GM21381 (cell line): ENCODE results near the gene KDM6A.
"Not testable (repeated sequence)": the region's sequence is repeated elsewhere in the genome, so short reads cannot be mapped to it uniquely, and the experiment has no call there.

Experiments used
- ATAC-seq: cut with Tn5 transposase; IDR thresholded peaks from one replicate; pipeline ENCODE4 v1.9.1; 2021; ENCODE audit warnings: mild to moderate bottlenecking, moderate library complexity; ENCODE audit not compliant: unreplicated experiment

KDM6A gene

DNA sequence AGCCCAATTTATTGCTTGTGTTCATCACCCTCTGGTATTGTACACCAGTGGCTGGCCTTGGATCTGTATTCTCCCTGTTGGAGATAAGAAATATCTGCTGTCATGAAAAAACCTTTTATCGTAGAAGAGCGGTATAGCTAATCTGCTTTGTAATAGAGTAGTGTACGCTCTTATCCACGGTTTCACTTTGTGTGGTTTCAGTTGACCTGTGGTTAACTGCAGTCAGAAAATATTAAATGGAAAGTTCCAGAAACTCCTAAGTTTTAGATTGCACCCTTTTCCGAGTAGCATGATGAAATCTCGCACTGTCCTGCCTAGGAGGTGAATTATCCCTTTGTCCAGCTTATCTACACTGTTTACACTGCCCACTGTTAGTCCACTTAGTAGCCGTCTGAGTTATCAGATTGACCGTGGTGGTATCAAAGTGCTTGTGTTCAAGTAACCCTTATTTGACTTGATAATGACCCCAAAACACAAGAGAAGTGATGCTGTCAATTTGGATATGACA lies 42.4 kb downstream of the KDM6A start:
- no peak for ATAC-seq

DNA sequence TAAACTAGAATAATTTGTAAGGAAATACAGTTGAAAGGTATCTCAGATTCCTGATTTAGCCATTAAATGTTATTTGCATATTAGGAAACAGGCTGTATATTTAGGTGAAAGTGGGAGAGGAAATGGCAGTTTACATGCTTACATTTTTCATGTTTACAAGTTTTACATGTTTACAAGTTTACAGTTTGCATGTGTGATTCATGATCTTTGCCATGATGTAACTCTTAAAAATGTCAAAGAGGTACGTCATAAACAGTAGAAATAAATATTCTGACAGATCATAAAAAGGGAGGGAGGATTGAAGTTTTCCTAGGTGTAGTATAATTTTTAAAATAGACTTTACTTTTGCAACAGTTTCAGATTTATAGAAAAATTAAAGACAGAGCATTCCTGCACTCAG lies 45.7 kb downstream of the KDM6A start:
- ATAC-seq = no peak

DNA sequence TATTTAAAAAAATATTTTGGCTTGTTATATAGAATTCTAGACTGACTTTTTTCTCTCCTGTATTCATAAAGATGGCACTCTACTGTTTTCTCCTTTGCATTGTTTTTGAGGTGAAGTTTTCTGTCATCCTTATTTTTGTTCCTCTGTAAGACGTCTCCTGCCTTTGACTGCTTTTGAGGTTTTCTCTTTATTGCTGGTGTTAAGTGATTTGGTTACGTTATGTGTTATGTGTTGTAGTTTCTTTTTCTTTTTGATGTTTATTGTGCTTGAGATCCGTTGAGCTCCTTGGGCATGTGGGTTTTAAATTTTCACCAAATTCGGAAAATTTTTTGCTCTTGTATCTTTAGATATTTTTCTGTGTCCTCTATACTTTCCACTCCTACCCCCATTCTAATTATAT lies 50.0 kb downstream of the KDM6A start:
- ATAC-seq = no peak

DNA sequence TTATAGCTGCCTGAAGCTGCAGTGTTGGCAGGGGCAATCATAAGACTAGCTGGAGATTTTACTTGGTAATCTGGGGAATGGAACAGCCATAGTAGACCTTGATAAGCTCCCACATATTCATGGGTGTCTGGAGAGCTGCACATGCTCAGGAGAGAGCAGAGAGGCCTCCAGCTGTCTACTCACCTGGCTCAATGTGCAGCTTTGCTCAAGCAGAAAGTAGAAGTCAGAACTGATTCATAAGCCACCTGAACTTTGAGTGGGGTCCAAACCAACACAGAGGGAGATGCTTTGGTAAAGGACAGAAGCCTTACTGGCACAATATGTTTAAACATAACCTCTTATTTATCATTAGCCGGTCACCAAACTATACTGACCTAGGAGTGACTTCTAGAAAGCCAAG lies 54.4 kb downstream of the KDM6A start:
- no peak for ATAC-seq

DNA sequence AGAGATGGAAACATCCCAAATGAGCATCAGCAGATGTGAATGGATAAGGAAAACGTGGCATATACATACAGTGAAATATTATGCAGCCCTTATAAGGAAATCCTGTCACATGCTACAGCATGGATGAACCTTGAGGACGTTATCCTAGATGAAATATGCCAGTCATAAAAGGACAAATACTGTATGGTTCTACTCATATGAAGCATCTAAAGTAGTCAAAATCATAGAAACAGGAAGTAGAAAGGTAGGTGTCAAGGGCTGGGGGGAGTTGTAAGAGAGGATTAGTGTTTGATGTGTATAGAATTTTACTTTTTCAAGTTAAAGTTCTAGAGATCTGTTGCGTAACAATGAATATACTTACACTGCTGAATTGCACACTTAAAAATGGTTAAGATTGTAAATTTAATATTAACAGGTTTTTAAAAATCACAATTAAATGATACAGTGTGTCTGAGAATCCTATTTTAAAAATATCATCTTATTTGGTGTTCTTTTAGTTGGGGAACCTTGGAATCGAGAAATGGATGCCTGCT lies 58.5 kb downstream of the KDM6A start:
- ATAC-seq = no peak

DNA sequence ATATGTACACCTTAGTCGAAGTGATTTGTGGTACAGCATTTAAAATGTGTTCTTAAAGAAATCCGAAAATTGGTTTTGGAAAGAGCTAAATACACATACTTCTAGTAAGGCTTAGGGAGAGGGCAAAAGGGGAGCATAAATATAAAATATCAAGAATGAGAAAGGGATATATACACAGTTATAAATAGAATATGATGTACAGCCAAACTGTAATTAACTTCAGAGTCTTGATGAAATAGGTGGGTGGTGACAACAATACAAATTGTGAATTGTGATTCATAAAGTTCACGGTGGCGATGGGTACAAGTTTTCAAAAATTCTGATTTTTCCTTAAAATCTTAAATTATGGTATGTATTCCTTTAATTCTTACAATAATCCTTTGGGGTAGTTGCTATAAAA lies 62.2 kb downstream of the KDM6A start:
- ATAC-seq = no peak

DNA sequence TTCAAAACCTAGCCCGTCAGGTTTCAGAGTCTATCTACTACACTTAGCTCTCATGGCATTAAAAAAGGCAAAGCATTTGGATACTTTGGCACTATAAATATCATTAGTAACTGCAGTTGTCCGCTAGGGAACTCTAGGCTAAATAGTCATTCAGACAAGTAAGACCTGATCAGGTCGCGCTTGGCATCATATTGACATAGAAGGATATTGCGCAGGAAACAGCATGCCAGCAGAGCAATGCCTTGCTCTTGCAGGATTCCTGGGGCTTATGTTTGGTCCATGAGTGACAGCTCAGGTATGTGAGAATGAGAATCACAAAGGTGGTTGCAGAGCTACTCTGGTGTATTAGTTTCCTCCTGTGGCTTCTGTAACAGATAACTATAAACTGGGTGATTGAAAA lies 62.7 kb downstream of the KDM6A start:
- no peak for ATAC-seq

DNA sequence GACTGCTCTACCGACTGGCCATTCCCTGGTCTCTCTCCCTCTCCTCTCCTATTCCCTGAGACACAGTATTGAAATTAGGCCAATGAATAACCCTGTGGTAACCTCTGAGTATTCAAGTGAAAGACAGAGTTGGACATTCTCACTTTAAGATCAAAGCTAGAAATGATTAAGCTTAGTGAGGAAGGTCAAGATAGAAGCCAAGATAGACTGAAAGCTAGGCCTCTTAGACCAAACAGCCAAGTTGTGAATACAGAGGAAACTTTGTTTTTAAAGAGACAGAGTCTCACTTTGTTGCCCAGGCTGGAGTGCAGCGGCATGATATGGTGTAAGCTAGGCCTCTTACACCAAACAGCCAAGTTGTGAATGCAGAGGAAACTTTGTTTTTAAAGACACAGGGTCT lies 64.6 kb downstream of the KDM6A start:
- peak; percentile 58 for ATAC-seq

DNA sequence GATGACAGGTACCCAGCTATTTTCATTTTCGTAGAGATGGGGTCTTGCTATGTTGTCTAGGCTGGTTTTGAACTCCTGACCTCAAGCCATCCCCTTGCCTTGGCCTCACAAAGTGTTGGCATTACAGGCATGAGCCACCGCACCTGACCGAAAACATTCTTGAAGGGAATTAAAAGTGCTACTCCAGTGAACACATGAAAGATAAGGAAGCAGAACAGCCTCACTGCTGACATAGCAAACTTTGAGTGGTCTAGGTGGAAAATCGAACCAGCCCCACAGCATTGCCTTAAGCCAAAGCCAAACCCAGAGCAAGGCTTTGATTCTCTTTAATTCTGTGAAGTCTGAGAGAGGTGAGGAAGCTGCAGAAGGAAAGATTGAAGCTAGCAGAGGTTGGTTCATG lies 65.1 kb downstream of the KDM6A start:
- ATAC-seq = no peak

DNA sequence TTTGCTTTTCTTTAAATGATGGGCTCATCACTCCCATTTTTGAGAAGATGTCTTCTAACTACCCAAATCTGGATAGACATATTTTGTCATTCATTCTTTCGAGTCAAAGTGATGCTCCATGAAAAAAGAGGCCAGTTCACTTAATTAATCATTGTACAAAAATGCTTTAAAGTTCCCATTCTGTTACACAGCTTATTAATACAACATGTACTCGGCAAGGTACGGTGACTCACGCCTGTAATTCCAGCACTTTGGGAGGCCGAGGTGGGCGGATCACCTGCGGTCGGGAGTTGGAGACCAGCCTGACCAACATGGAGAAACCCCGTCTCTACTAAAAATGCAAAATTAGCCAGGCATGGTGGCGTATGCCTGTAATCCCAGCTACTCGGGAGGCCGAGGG lies 67.6 kb downstream of the KDM6A start:
- not testable (repeated sequence) for ATAC-seq

DNA sequence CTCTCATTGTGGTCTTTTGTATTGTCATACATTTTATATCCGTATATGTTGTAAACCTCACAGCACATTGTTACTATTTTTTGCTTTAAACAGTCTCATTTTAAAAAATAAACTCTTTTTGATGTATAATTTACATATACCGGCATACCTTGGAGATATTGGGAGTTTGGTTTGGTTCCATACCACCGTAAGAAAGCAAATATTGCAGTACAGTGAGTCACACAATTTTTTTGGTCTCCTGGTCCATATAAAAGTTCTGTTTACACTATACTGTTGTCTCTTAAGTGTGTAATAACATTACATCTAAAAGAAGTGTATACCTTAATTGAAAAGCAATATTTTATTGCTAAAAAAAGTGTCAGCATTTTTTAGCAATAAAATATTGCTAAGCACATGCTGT lies 70.0 kb downstream of the KDM6A start:
- ATAC-seq = no peak

DNA sequence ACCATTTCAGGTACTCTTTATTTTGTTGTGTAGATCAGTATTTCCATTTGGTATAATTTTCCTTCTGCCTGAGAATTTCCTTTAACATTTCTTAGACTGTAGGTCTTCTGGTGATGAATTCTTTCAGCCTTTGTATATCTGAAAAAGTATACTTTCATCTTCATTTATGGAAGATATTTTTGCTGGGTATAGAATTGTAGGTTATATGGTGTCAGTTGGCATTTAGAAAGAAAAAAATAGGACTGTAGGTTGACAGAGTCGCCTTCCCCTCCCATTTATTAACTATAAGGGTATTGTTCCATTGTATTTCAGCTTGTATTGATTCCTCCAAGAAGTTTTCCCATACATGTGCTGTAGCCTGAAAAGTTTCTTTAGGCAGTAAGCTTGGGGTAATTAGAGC lies 71.9 kb downstream of the KDM6A start:
- no peak for ATAC-seq

DNA sequence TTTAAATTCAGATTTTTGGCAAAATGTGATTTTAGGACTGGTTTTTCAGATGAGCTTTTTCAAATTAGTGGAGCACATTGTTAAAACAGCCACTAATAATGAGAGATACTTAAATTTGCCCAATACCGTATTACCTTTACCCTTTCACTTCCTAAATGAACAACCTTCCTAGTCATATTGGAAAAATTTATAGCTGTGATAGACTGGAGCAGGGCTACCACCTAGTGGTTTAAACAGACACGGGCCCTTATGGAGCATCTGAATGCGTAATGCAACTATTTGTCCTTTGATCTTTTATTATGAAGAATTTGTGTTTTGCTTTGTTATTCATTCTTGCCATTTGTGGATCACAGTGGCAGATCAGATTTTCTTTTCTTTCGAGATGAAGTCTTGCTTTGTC lies 72.7 kb downstream of the KDM6A start:
- no peak for ATAC-seq

DNA sequence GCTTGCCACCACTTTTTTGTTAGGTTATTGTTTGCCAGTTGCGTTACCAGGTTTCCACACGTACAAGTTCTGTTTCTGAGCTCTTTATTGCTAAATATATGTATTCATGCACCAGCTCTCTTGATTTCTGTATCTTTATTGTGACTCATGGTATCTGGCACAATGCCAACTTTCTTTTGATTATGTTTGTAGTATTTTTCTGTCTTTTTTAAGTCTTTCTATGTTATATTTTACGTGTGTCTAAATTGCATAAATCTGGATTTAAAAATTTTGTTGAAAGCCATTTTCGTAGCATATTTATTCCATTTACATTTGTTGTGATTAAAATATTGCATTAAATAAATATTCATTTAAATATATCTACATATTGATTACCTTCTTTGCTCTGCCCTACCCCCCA lies 73.8 kb downstream of the KDM6A start:
- ATAC-seq = no peak

DNA sequence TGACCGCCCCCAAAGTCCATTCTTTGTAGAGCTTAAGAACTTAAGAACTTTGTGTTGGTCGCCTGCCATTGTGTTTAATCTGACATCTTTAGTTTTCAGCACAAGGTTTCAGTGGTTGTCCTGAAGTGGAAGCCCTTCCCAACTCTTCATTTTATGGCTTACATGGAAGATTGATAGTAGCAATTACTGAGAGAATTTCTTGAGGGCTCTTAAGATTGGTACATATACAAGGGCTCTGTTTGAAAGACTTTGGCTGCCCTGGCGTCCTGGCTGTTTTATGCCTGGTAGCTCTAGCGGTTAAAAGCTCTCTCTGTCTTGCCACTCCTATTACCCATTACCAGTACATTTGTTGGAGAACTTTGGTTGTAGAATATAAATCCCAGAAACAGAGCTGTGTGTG lies 75.0 kb downstream of the KDM6A start:
- ATAC-seq = no peak

DNA sequence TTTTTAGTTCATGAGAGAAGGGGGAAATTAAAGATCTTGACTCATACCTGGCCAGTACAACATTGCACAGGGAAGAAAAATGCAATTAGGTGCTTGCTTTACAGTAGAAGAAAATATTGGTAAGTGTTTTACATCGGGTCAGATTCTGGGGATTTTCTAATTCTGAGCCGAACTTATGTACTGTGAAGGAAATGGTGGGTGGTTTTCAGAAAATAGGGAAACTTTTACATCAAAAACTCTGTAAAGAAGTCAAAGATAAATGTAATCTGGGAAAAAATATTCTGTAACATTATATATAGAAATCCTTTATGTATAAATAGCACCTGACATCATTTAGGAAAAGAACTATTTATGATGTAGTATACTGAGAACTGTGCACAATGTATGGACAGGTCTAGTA lies 75.4 kb downstream of the KDM6A start:
- no peak for ATAC-seq

DNA sequence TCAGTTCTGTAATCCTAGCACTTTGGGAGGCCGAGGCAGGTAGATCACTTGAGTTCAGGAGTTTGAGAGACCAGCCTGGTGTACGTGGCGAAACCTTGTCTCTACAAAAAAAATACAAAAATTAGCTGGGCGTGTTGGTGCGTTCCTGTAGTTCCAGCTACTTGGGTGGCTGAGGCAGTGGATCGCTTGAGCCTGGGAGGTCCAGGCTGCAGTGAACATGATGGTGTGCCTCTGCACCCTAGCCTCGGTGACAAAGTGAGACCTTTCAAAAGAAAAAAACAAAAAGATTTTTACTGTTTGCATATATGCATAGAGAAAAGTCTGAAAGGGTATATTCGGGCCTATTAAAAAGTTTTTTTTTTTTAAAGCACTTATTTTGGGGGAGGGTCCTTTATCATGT lies 76.1 kb downstream of the KDM6A start:
- ATAC-seq = no peak

DNA sequence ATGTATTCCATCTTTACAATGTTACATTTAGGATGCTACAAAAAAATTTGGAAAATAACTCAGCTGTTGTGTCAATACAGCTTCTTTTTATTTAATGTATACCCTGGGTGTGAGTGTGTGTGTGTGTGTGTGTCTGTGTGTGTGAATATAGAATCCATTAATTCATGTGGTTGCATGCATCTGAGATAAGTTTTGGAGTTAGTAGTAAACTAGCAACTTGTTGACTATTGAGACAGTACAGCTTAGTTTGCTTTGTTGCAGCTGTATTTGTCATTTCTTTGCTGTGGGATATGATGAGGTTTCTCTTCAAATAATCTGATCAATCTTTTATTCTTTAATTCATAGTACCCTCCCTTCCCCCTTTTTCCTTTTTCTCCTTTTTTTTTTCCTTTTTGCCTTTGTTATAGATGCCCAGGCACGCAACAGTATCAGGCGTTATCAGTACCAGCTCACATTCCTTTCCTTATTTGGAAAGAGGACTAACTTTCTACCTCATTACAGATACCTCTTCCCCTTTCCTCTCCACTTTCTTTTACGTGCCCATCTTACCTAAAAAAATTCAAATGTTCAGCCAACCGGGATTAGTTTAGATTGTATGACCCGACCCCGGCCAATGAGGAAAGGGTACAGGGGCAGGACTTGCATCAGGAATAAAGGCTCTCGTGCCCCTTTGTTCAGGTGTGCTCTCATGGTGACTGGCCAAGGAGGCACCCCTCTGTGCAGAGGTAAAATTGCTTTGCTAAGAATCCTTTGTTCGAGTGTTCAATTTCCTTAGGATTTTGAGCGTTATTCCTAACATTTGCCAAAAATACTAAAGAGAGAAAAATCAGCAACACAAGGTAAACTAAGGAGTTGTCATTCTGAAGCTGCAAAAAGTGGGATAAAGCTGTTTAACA lies 77.7 kb downstream of the KDM6A start:
- not testable (repeated sequence) for ATAC-seq

DNA sequence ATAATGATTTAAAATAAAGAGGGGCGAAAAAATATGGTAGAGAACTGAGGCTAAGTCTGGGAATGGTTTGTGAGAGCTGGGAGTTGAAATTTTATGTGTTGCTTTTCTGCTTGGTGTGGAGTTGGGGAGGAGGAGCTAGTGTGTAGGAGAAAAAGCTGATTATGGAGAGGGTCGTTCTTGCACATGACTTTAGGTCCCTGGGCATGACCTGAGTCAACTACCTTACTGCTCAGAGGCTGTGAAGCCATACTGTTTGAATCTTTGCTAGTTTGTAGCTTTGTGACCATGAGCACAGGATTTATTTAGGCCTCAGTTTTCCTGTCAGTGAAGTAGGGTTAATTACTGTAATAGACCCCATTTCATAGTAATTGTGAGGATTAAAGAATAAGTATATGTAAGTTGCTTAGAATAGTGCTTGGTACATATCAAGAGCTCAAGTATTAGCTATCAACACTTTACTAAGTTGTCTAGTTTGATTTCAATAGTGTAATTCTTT lies 78.6 kb downstream of the KDM6A start:
- no peak for ATAC-seq

DNA sequence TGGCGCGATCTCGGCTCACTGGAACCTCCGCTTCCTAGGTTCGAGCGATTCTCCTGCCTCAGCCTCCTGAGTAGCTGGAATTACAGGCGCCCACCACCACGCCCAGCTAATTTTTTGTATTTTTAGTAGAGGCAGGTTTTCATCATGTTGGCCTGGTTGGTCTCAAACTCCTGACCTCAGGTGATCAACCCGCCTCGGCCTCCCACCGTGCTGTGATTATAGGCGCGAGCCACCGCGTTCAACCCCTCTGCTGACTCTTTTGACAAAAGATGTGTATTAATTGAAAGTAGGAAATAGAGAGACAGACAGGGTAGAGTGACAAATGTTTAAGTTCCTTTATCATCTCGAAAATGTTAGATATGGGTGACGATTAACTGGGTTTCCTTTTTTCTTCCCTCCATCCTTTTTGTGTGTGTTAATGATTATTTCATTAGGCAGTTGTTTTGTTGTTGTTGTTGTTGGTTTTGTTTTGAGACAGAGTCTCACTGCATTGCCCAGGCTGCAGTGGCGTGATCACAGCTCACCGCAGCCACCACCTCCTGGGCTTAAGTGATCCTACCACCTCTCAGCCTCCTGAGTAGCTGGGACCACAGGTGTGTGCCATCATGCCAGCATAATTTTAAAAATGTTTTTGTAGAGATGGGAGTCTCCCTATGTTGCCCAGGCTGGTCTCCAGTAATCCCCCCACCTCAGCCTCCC lies 79.5 kb downstream of the KDM6A start:
- ATAC-seq = no peak

DNA sequence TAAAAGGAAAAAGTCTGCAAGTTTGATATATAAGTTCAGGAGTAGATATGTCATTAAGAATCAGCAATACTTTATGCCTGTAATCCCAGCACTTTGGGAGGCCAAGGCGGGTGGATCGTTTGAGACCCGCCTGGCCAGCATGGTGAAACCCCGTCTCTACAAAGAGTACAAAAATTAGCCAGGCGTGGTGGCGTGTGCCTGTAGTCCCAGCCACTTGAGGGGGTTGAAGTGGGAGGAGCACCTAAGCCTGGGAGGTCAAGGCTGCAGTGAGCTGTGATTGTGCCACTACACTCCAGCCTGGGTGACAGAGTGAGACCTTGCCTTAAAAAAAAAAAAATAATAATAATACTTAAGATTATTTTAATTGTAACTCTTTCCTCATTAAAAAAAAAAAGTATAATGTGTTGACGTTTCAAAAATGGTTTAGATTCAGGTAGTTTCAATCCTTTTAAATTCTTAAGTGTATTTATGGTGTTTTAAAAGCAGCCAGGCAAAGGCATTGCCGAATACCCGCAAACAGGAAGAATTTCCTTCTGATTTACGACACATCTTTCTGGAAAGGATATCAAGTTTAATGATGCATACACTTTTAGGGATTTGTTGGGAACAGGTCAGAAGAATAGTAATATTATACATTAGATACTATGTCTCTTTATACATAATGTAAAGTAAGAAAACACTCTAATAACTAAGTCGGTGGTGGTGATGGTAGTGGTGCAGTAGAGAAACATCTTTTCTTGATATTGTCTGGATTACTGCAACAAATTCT lies 80.9 kb downstream of the KDM6A start:
- no peak for ATAC-seq
